Neutrophil (primary cell): ENCODE measurements around the gene KDM8.

Source experiments
- H3K27ac ChIP-seq: fragments of 200-600 bp; sonication (generic); 2 replicates; pipeline ENCODE4 v1.5.1; 2016; ENCODE audit warnings: mild to moderate bottlenecking, moderate library complexity
- H3K27me3 ChIP-seq: fragments of 200-600 bp; sonication (generic); 2 replicates; pipeline ENCODE4 v1.6.0; 2016; ENCODE audit warnings: mild to moderate bottlenecking
- H3K36me3 ChIP-seq: fragments of 200-600 bp; sonication (generic); 2 replicates; pipeline ENCODE4 v1.5.1; 2017
- H3K4me1 ChIP-seq, 2 experiments: fragments of 200-600 bp in 1 of 2; sonication (generic) in 1 of 2; 1 replicate in 1 of 2; 2 replicates in 1 of 2; pipeline versions ENCODE4 v1.5.1 to v1.6.1; 2013 to 2016; ENCODE audit warnings: low read depth in 1 of 2, low read length in 1 of 2, mild to moderate bottlenecking in 1 of 2, moderate library complexity in 1 of 2; ENCODE audit not compliant: control insufficient read depth in 1 of 2, insufficient read depth in 1 of 2
- H3K4me3 ChIP-seq, 2 experiments: fragments of 200-600 bp in 1 of 2; sonication (generic) in 1 of 2; 1 replicate in 1 of 2; 2 replicates in 1 of 2; pipeline ENCODE4 v1.5.1; 2013 to 2016; ENCODE audit warnings: low read depth in 1 of 2, low read length in 1 of 2, mild to moderate bottlenecking in 1 of 2, moderate library complexity in 1 of 2
- H3K9me3 ChIP-seq: fragments of 200-600 bp; sonication (generic); 2 replicates; pipeline ENCODE4 v1.5.1; 2016
- CTCF ChIP-seq: fragments of 200-600 bp; sonication (generic); IDR thresholded peaks from 2 replicates; pipeline ENCODE4 v1.5.1; 2016; ENCODE audit warnings: antibody characterized with exemption

The KDM8 gene

GRCh38 chr16:27242398-27242797 is 39.1 kb downstream of the KDM8 start:
- Histone ChIP-seq H3K9me3 (no peaks in the 10 kb centered on the region), H3K27ac (peak overlapping the region; percentile 50), H3K4me3 (peak overlapping the region; percentile 10 to 41), H3K36me3 (peaks cover 4% of the 10 kb centered on the region), H3K4me1 (peaks cover 37 to 39% of the 10 kb centered on the region in 2 experiments), H3K27me3 (no peaks in the 10 kb centered on the region)
- TF ChIP-seq CTCF: no peak

GRCh38 chr16:27242868-27243590 is 39.7 kb downstream of the KDM8 start:
- peaks cover 4% of the 10 kb centered on the region for H3K36me3 ChIP-seq
- peaks cover 37 to 38% of the 10 kb centered on the region in 2 experiments for H3K4me1 ChIP-seq
- H3K9me3 ChIP-seq: no peaks in the 10 kb centered on the region
- no peak for TF ChIP-seq CTCF
- H3K27me3 ChIP-seq: no peaks in the 10 kb centered on the region
- H3K4me3 ChIP-seq: peak overlapping the region; percentile 10 to 41
- peak overlapping the region; percentile 50 for H3K27ac ChIP-seq

GRCh38 chr16:27243725-27244362 is 40.5 kb downstream of the KDM8 start:
- no peak overlapping the region for H3K27ac ChIP-seq
- peaks cover 31 to 32% of the 10 kb centered on the region in 2 experiments for H3K4me1 ChIP-seq
- H3K36me3 ChIP-seq: peaks cover 4% of the 10 kb centered on the region
- no peaks in the 10 kb centered on the region for H3K27me3 ChIP-seq
- no peak for TF ChIP-seq CTCF
- no peaks in the 10 kb centered on the region for H3K9me3 ChIP-seq
- no peak overlapping the region for H3K4me3 ChIP-seq

GRCh38 chr16:27244363-27244755 is 41.0 kb downstream of the KDM8 start:
- no peaks in the 10 kb centered on the region for H3K9me3 ChIP-seq
- H3K4me3 ChIP-seq: no peak overlapping the region
- H3K36me3 ChIP-seq: peaks cover 4% of the 10 kb centered on the region
- H3K27ac ChIP-seq: no peak overlapping the region
- no peak for TF ChIP-seq CTCF
- peaks cover 31 to 32% of the 10 kb centered on the region in 2 experiments for H3K4me1 ChIP-seq
- H3K27me3 ChIP-seq: no peaks in the 10 kb centered on the region

GRCh38 chr16:27245276-27246172 is 42.2 kb downstream of the KDM8 start:
- H3K9me3 ChIP-seq: no peaks in the 10 kb centered on the region
- H3K27me3 ChIP-seq: no peaks in the 10 kb centered on the region
- H3K4me1 ChIP-seq: peaks cover 31 to 32% of the 10 kb centered on the region in 2 experiments
- H3K4me3 ChIP-seq: no peak overlapping the region
- no peak overlapping the region for H3K27ac ChIP-seq
- peaks cover 4% of the 10 kb centered on the region for H3K36me3 ChIP-seq
- TF ChIP-seq CTCF: no peak
